Omental fat pad (tissue), 4 donors: Measurements from ENCODE around the gene AGBL4. TPM values are rescaled to one million over a fixed set of nuclear protein-coding genes. Genes with fewer than 3 reads are reported as not detected.

Experiments used
- ATAC-seq: fragments of 150-250 bp; one replicate; pipeline ENCODE4 v1.9.1; 2016; ENCODE audit warnings: mild to moderate bottlenecking, moderate library complexity; ENCODE audit not compliant: low FRiP score
- DNase-seq: peaks from one replicate; pipeline ENCODE4 v3.0.0-alpha.2; 2019; ENCODE audit warnings: low spot score
- CTCF ChIP-seq, 3 donors: fragments of 450-650 bp; IDR thresholded peaks; one replicate each; pipeline ENCODE4 v1.5.1; 2016 to 2017; ENCODE audit warnings: antibody characterized with exemption in 3 of 3, mild to moderate bottlenecking in 3 of 3, moderate library complexity in 2 of 3
- total RNA-seq, 4 donors: library from RNA; depleted of rRNA; stranded (reverse); fragments of >200 nt; gene quantifications; one replicate each; pipeline ENCODE4 v1.1.0, GENCODE V29; 2016

The AGBL4 gene
- total RNA-seq, 4 donors from 2014 or later: 0.31 to 1.1 (median 0.50) TPM

- no peak for ATAC-seq
- no peak for DNase-seq
- TF ChIP-seq CTCF (IDR thresholded peaks at IDR 0.05): no peak
Observed at GRCh38 chr1:49181033-49181432, 842.7 kb downstream of the AGBL4 start.

- TF ChIP-seq CTCF (IDR thresholded peaks at IDR 0.05): no peak
- no peak for ATAC-seq
Observed at GRCh38 chr1:49171941-49172593, 851.7 kb downstream of the AGBL4 start.

GRCh38 chr1:49166031-49166430, 857.7 kb downstream of the AGBL4 start:
- DNase-seq (no peak), ATAC-seq (no peak)
- TF ChIP-seq CTCF (IDR thresholded peaks at IDR 0.05): no peak

More at GRCh38 chr1:49171941-49172593, 851.7 kb downstream of the AGBL4 start:
- no peak for DNase-seq

- ATAC-seq (no peak), DNase-seq (no peak)
- no peak for TF ChIP-seq CTCF (IDR thresholded peaks at IDR 0.05)
Observed at GRCh38 chr1:49163031-49163430, 860.7 kb downstream of the AGBL4 start.

GRCh38 chr1:49160677-49161076, 863.1 kb downstream of the AGBL4 start:
- no peak for TF ChIP-seq CTCF (IDR thresholded peaks at IDR 0.05)
- no peak for ATAC-seq
- DNase-seq: no peak

- ATAC-seq (no peak), DNase-seq (no peak)
- no peak for TF ChIP-seq CTCF (IDR thresholded peaks at IDR 0.05)
Observed at GRCh38 chr1:49136738-49137251, 887.0 kb downstream of the AGBL4 start.

- ATAC-seq (no peak), DNase-seq (no peak)
- TF ChIP-seq CTCF (IDR thresholded peaks at IDR 0.05): no peak
Observed at GRCh38 chr1:49125746-49126145, 898.0 kb downstream of the AGBL4 start.
